Peyer's patch (tissue), 4 donors: ENCODE results near the gene CRYBG3.

Experiments used
- POLR2A ChIP-seq, 2 donors: fragments of 450-650 bp; IDR thresholded peaks; one replicate each; pipeline ENCODE4 v1.5.1; 2017; ENCODE audit warnings: antibody characterized with exemption in 2 of 2, mild to moderate bottlenecking in 2 of 2, moderate library complexity in 2 of 2
- TF ChIP-seq, protein P1 (sequence below), 6 experiments: fragments of 450-650 bp in 4 of 6; fragments of 200-600 bp in 2 of 6; sonication (generic) in 1 of 6; IDR thresholded peaks; one replicate each; pipeline ENCODE4 v1.5.1; 2017 to 2019; ENCODE audit warnings: antibody characterized with exemption in 6 of 6, mild to moderate bottlenecking in 3 of 6, moderate library complexity in 1 of 6

- TF ChIP-seq, protein P1, sequence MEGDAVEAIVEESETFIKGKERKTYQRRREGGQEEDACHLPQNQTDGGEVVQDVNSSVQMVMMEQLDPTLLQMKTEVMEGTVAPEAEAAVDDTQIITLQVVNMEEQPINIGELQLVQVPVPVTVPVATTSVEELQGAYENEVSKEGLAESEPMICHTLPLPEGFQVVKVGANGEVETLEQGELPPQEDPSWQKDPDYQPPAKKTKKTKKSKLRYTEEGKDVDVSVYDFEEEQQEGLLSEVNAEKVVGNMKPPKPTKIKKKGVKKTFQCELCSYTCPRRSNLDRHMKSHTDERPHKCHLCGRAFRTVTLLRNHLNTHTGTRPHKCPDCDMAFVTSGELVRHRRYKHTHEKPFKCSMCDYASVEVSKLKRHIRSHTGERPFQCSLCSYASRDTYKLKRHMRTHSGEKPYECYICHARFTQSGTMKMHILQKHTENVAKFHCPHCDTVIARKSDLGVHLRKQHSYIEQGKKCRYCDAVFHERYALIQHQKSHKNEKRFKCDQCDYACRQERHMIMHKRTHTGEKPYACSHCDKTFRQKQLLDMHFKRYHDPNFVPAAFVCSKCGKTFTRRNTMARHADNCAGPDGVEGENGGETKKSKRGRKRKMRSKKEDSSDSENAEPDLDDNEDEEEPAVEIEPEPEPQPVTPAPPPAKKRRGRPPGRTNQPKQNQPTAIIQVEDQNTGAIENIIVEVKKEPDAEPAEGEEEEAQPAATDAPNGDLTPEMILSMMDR (IDR thresholded peaks at IDR 0.05), result no peak
- no peak for TF ChIP-seq POLR2A (IDR thresholded peaks at IDR 0.05)
Observed at GRCh38 chr3:97930018-97930417, 108.2 kb downstream of the CRYBG3 start.
